ENCODE results near the gene SAMMSON.

DNA sequence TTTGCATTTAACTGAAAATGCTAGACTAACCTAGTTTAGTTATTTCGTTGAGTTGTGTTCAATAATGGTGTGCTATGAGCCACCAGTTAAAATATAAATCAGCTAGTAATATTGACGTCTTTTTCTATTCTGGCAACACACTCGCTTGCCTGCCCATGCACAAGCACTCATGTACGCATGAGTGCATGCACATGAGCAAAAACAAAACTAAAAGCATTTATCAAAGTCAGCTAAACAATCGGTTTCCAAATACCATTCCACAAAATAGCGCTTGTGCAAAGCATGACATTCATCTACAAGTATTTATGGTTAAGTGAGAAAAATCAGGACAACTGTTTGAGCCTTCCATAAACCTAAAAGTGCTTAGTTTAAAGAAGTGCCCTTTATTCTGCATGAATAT, 13.1 kb upstream of the SAMMSON start:
- TF ChIP-seq, protein P1, sequence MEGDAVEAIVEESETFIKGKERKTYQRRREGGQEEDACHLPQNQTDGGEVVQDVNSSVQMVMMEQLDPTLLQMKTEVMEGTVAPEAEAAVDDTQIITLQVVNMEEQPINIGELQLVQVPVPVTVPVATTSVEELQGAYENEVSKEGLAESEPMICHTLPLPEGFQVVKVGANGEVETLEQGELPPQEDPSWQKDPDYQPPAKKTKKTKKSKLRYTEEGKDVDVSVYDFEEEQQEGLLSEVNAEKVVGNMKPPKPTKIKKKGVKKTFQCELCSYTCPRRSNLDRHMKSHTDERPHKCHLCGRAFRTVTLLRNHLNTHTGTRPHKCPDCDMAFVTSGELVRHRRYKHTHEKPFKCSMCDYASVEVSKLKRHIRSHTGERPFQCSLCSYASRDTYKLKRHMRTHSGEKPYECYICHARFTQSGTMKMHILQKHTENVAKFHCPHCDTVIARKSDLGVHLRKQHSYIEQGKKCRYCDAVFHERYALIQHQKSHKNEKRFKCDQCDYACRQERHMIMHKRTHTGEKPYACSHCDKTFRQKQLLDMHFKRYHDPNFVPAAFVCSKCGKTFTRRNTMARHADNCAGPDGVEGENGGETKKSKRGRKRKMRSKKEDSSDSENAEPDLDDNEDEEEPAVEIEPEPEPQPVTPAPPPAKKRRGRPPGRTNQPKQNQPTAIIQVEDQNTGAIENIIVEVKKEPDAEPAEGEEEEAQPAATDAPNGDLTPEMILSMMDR (IDR thresholded peaks at IDR 0.05; ENCODE audit: insufficient read depth, low read length): no peak
- TF ChIP-seq, protein P2, sequence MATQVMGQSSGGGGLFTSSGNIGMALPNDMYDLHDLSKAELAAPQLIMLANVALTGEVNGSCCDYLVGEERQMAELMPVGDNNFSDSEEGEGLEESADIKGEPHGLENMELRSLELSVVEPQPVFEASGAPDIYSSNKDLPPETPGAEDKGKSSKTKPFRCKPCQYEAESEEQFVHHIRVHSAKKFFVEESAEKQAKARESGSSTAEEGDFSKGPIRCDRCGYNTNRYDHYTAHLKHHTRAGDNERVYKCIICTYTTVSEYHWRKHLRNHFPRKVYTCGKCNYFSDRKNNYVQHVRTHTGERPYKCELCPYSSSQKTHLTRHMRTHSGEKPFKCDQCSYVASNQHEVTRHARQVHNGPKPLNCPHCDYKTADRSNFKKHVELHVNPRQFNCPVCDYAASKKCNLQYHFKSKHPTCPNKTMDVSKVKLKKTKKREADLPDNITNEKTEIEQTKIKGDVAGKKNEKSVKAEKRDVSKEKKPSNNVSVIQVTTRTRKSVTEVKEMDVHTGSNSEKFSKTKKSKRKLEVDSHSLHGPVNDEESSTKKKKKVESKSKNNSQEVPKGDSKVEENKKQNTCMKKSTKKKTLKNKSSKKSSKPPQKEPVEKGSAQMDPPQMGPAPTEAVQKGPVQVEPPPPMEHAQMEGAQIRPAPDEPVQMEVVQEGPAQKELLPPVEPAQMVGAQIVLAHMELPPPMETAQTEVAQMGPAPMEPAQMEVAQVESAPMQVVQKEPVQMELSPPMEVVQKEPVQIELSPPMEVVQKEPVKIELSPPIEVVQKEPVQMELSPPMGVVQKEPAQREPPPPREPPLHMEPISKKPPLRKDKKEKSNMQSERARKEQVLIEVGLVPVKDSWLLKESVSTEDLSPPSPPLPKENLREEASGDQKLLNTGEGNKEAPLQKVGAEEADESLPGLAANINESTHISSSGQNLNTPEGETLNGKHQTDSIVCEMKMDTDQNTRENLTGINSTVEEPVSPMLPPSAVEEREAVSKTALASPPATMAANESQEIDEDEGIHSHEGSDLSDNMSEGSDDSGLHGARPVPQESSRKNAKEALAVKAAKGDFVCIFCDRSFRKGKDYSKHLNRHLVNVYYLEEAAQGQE (IDR thresholded peaks at IDR 0.05; ENCODE audit: insufficient replicate concordance, low read depth): no peak
